A549 (cell line): ENCODE data around the gene MRPL36. TPM values are rescaled to one million over a fixed set of nuclear protein-coding genes. Genes with fewer than 3 reads are reported as not detected.
"Not testable (repeated sequence)": the region's sequence is repeated elsewhere in the genome, so short reads cannot be mapped to it uniquely, and the experiment has no call there.

Experiments used
- ATAC-seq, 2 experiments: fragments of 200-7000 bp in 1 of 2; fragments of >200 bp in 1 of 2; cut with Nextera tagmentation in 1 of 2; cut with Tn5 transposase in 1 of 2; 3 replicates each; pipeline versions ENCODE4 v1.8.0 to v1.9.1; 2018 to 2020; ENCODE audit warnings: mild to moderate bottlenecking in 1 of 2, moderate library complexity in 1 of 2
- CTCF ChIA-PET: fragments of 300-600 bp; sonication (Branson Sonifier 250); formaldehyde crosslinking; extraction: SDS; loops from one replicate; lab custom pipeline; 2021; ENCODE audit warnings: antibody characterized with exemption, inconsistent platforms; lab: Yijun Ruan, JAX
- POLR2A ChIA-PET: fragments of 350-600 bp; formaldehyde crosslinking; extraction: SDS; loops from one replicate; lab custom pipeline; 2021; ENCODE audit warnings: antibody characterized with exemption, inconsistent platforms; lab: Yijun Ruan, JAX
- DNase-seq, 2 experiments: peaks; one replicate each; pipeline versions ENCODE4 v3.0.0 to v3.0.0-alpha.2; 2011 to 2016; ENCODE audit warnings: low read depth in 1 of 2, low spot score in 1 of 2
- FAIRE-seq: peaks from 2 replicates; lab custom pipeline; 2011; peaks lifted over from hg19 to GRCh38; lab: Jason Lieb, UNC
- H3K27ac ChIP-seq, 2 experiments: fragments of >200 bp; sonication (Bioruptor Twin); formaldehyde crosslinking; 3 replicates each; pipeline ENCODE4 v1.5.1; 2016 to 2017
- H3K4me1 ChIP-seq: fragments of >200 bp; sonication (Bioruptor Twin); formaldehyde crosslinking; 3 replicates; pipeline ENCODE4 v1.6.1; 2016
- H3K4me2 ChIP-seq: fragments of >200 bp; sonication (Bioruptor Twin); formaldehyde crosslinking; 3 replicates; pipeline ENCODE4 v1.6.1; 2016
- H3K4me3 ChIP-seq: fragments of >200 bp; sonication (Bioruptor Twin); formaldehyde crosslinking; 3 replicates; pipeline ENCODE4 v1.5.1; 2016
- H3K9me3 ChIP-seq: fragments of >200 bp; sonication (Bioruptor Twin); formaldehyde crosslinking; 3 replicates; pipeline ENCODE4 v1.6.1; 2016
- CHD4 ChIP-seq: fragments of 200-600 bp; sonication (generic); IDR thresholded peaks from 2 replicates; pipeline ENCODE4 v1.6.1; 2016; ENCODE audit warnings: antibody characterized with exemption, mild to moderate bottlenecking, borderline replicate concordance
- FOSB ChIP-seq: fragments of 250-450 bp; sonication (Bioruptor Pico); IDR thresholded peaks from 2 replicates; pipeline ENCODE4 v1.5.0; 2020; ENCODE audit warnings: mild to moderate bottlenecking, moderate library complexity
- HOXA7 ChIP-seq: fragments of 250-450 bp; sonication (Bioruptor Pico); IDR thresholded peaks from 2 replicates; pipeline ENCODE4 v1.5.0; 2020; ENCODE audit warnings: mild to moderate bottlenecking, moderate library complexity
- JUN ChIP-seq, 2 experiments: fragments of >200 bp; sonication (Bioruptor Twin); formaldehyde crosslinking; IDR thresholded peaks; 2 replicates in 1 of 2; 3 replicates in 1 of 2; pipeline ENCODE4 v1.6.1; 2016 to 2017
- MAFK ChIP-seq: fragments of 450-650 bp; IDR thresholded peaks from 2 replicates; pipeline ENCODE4 v1.6.1; 2014; ENCODE audit not compliant: partially characterized antibody
- MAZ ChIP-seq: fragments of 150-350 bp; IDR thresholded peaks from 2 replicates; pipeline ENCODE4 v1.6.1; 2014; ENCODE audit warnings: antibody characterized with exemption, low read depth, low read length, borderline replicate concordance
- NR3C1 ChIP-seq: fragments of >200 bp; sonication (Bioruptor Twin); formaldehyde crosslinking; IDR thresholded peaks from 3 replicates; pipeline ENCODE4 v1.6.1; 2017
- PHF8 ChIP-seq: fragments of 200-600 bp; sonication (generic); IDR thresholded peaks from 2 replicates; pipeline ENCODE4 v1.6.1; 2016; ENCODE audit warnings: low read depth, mild to moderate bottlenecking, antibody characterized with exemption, moderate library complexity, borderline replicate concordance
- POLR2AphosphoS2 ChIP-seq: conservative IDR thresholded peaks from 2 replicates; pipeline ENCODE4 v1.6.1; 2012; ENCODE audit warnings: low read length, improper control_type of control experiment, inconsistent platforms
- RNF2 ChIP-seq: fragments of 200-600 bp; sonication (generic); IDR thresholded peaks from 2 replicates; pipeline ENCODE4 v1.6.1; 2016; ENCODE audit warnings: low read depth, mild to moderate bottlenecking, antibody characterized with exemption, moderate library complexity, borderline replicate concordance
- SMC3 ChIP-seq: fragments of >200 bp; sonication (Bioruptor Twin); formaldehyde crosslinking; IDR thresholded peaks from 3 replicates; pipeline ENCODE4 v1.6.1; 2018; ENCODE audit warnings: inconsistent platforms
- TP53 ChIP-seq: fragments of 250-450 bp; sonication (Bioruptor Pico); IDR thresholded peaks from 2 replicates; pipeline ENCODE4 v1.5.0; 2021; ENCODE audit warnings: mild to moderate bottlenecking, moderate library complexity
- USF2 ChIP-seq: fragments of 450-650 bp; IDR thresholded peaks from 2 replicates; pipeline ENCODE4 v1.6.1; 2014; ENCODE audit warnings: antibody characterized with exemption
- ZSCAN20 ChIP-seq: fragments of 250-450 bp; sonication (Bioruptor Pico); IDR thresholded peaks from 2 replicates; pipeline ENCODE4 v1.8.0; 2022; ENCODE audit warnings: mild to moderate bottlenecking, moderate library complexity
- WGBS: methylation state at CpG from one replicate; pipeline ENCODE4 v1.1.6; 2017; ENCODE audit errors: missing lambda C conversion rate; 5-methylcytosine and 5-hydroxymethylcytosine counted together
- polyA plus RNA-seq, 4 experiments: library from polyadenylated mRNA; depleted of rRNA in 3 of 4; stranded (reverse); fragments of >200 nt; fragmentation: RNase III in 1 of 4; extraction: RNeasy Plus Mini Kit Qiagen cat#74134 plus additional on column Dnase treatment in 1 of 4; gene quantifications; 2 replicates in 3 of 4; 3 replicates in 1 of 4; pipeline ENCODE4 v1.2.3, GENCODE V29; 2011 to 2017
- TF ChIP-seq, protein P1 (sequence below): IDR thresholded peaks from 2 replicates; pipeline ENCODE4 v1.6.1; 2012
- TF ChIP-seq, protein P2 (sequence below): IDR thresholded peaks from 2 replicates; pipeline ENCODE4 v1.6.1; 2012; ENCODE audit warnings: low read depth, borderline replicate concordance
- TF ChIP-seq, protein P3 (sequence below): fragments of 250-450 bp; sonication (Bioruptor Pico); IDR thresholded peaks from 2 replicates; pipeline ENCODE4 v1.5.0; 2020; ENCODE audit warnings: low read depth, mild to moderate bottlenecking, moderate library complexity

MRPL36 gene
- polyA plus RNA-seq, 2 of the 4 experiments (the other 2 are of a cell fraction) = 114 to 127 TPM

DNA sequence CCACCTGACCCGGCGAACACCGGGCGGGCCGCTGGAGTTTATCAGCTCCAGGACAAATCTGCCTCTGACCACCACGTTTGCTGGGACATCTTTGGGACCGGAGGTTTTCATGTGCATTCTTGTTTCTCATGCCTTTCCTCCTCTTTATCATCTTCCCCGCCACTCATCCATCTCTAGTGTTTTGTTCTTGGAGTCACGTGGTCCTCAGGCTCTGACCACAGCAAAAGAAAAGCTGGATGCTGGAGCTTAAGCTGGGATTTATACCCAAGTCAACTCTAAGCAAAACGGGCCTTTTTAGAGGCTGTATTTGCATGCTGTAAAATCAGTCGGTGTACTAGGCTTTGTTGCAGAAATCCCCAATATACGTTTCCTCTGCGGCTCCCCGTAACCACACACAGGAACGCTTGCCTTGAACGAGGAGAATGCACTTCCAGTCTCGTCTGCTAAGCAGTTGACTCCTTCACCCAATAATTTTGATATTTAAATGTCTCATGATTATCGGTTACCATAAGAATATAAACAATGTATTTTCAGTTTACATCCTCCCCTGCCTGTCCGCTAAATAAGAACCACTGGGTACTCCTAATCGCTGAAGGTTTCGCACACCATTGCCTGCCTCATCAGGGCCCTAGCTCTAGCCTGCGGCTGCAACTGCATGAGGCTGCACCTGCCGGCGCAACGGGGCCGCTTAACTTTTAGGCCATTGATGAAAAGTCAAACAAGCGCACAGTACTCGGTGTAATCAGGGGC, 1.0 kb upstream of the MRPL36 start:
- WGBS = 3% methylated on average over 27 of the region's 28 CpGs
- ChIA-PET CTCF (interaction anchor here (1.2 to 1.5 kb wide), 2 partner anchors 20 to 132 kb away, joined by 3 to 4 read pairs; no protein-coding TSS in a partner anchor), POLR2A (interaction anchor here (0.9 kb wide), 1 partner anchor 37 kb away, joined by 3 read pairs; no protein-coding TSS in a partner anchor)
- no peak for FAIRE-seq
- H3K4me2 ChIP-seq = peak overlapping the region; percentile 99
- DNase-seq = peak; percentile 36 to 38
- peak overlapping the region; percentile 75 for H3K4me3 ChIP-seq
- no peaks in the 10 kb centered on the region for H3K9me3 ChIP-seq
- peak overlapping the region; percentile 87 to 94 for H3K27ac ChIP-seq
- H3K4me1 ChIP-seq = peaks cover 10% of the 10 kb centered on the region; the same call in 2 of the 3 replicates
- ATAC-seq = peak; percentile 63 to 66; a peak in 5 of 6 replicates
- peak in 1 of 2 experiments; percentile 47; a peak in 1 of 5 replicates for TF ChIP-seq JUN (IDR thresholded peaks at IDR 0.05)
- TF ChIP-seq PHF8 = 0 out of 2 replicates have a peak, but pooled peaks have one; percentile 33
- TF ChIP-seq FOSB (CRISPR knock-in tag) = no peak
- peak; percentile 72 for TF ChIP-seq USF2

- Histone ChIP-seq H3K4me2 (peak overlapping the region; percentile 97), H3K4me1 (peaks cover 10% of the 10 kb centered on the region; the same call in 2 of the 3 replicates), H3K4me3 (peak overlapping the region; percentile 75), H3K27ac (peak overlapping the region; percentile 86 to 94), H3K9me3 (no peaks in the 10 kb centered on the region)
- WGBS = 1% methylated on average over 22 of the region's 35 CpGs
- DNase-seq (peak; percentile 15 to 25), FAIRE-seq (no peak), ATAC-seq (peak; percentile 32 to 43)
- ChIA-PET POLR2A (no interaction called here), CTCF (no interaction called here)
- TF ChIP-seq FOSB (CRISPR knock-in tag) (no peak), PHF8 (peak; percentile 72)
These were observed 481 bp downstream of the MRPL36 start for GRCh38 chr5:1799110-1799601.

- DNase-seq, ATAC-seq, H3K9me3 ChIP-seq, CTCF ChIA-PET, FAIRE-seq, POLR2A ChIA-PET: not testable (repeated sequence)
- WGBS = 81% methylated on average over 14 of the region's 16 CpGs
- Histone ChIP-seq H3K4me1 (peaks cover 10% of the 10 kb centered on the region; the same call in 2 of the 3 replicates), H3K4me2 (peak overlapping the region; percentile 97), H3K27ac (peak overlapping the region; percentile 86 to 94; a peak in 5 of 6 replicates), H3K4me3 (peak overlapping the region; percentile 75)
These were observed 1.0 kb downstream of the MRPL36 start for GRCh38 chr5:1798589-1798988.

DNA sequence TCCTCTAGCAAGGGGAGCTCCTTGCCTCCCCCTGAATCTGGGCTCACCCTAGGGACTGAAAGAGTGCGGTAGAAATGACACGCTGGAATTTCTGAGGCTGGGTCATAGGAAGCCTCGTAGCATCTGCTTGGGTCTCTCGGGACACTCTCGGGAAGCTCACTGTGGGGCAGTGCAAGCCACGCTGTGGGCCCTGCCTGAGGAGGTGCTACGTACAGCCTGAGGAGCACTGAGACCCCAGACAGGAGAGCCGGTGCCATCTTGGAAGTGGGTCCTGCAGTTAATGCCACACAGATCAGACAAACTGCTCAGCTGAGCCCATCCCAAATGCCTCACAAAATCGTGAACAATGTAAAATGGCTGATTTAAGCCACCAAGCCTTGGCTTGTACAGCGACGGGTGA, 1.8 kb downstream of the MRPL36 start:
- ChIA-PET POLR2A (no interaction called here), CTCF (interaction anchor here (0.9 kb wide), 1 partner anchor 23 kb away, joined by 3 read pairs; no protein-coding TSS in a partner anchor)
- Histone ChIP-seq H3K4me2 (no peak overlapping the region), H3K27ac (no peak overlapping the region), H3K4me3 (no peak overlapping the region), H3K9me3 (no peaks in the 10 kb centered on the region), H3K4me1 (peaks cover 10% of the 10 kb centered on the region; the same call in 2 of the 3 replicates)
- FAIRE-seq = no peak
- ATAC-seq = no peak
- DNase-seq = no peak
- whole genome bisulfite sequencing = 95% methylated on average over 11 of the region's 11 CpGs
- no peak for TF ChIP-seq HOXA7
- TF ChIP-seq, protein P1, sequence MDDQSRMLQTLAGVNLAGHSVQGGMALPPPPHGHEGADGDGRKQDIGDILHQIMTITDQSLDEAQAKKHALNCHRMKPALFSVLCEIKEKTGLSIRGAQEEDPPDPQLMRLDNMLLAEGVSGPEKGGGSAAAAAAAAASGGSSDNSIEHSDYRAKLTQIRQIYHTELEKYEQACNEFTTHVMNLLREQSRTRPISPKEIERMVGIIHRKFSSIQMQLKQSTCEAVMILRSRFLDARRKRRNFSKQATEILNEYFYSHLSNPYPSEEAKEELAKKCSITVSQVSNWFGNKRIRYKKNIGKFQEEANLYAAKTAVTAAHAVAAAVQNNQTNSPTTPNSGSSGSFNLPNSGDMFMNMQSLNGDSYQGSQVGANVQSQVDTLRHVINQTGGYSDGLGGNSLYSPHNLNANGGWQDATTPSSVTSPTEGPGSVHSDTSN = no peak
- no peak for TF ChIP-seq CHD4
- no peak for TF ChIP-seq ZSCAN20
- TF ChIP-seq TP53 (CRISPR knock-in tag) = no peak
- TF ChIP-seq MAZ = no peak
- TF ChIP-seq POLR2AphosphoS2 = no peak
- TF ChIP-seq MAFK = no peak
- TF ChIP-seq, protein P2, sequence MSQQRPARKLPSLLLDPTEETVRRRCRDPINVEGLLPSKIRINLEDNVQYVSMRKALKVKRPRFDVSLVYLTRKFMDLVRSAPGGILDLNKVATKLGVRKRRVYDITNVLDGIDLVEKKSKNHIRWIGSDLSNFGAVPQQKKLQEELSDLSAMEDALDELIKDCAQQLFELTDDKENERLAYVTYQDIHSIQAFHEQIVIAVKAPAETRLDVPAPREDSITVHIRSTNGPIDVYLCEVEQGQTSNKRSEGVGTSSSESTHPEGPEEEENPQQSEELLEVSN = no peak
- no peak for TF ChIP-seq RNF2
- TF ChIP-seq, protein P3, sequence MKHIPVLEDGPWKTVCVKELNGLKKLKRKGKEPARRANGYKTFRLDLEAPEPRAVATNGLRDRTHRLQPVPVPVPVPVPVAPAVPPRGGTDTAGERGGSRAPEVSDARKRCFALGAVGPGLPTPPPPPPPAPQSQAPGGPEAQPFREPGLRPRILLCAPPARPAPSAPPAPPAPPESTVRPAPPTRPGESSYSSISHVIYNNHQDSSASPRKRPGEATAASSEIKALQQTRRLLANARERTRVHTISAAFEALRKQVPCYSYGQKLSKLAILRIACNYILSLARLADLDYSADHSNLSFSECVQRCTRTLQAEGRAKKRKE (CRISPR knock-in tag) = no peak
- TF ChIP-seq SMC3 = no peak
- TF ChIP-seq PHF8 = no peak
- TF ChIP-seq NR3C1 = no peak
